Aorta (tissue), 5 donors: ENCODE data around the gene PTMA. TPM values are rescaled to one million over a fixed set of nuclear protein-coding genes. Genes with fewer than 3 reads are reported as not detected.
A peak's percentile ranks its signal among the peaks of the same experiment; 100 is the strongest.
"Not testable (repeated sequence)": the region's sequence is repeated elsewhere in the genome, so short reads cannot be mapped to it uniquely, and the experiment has no call there.

Experiments
- ATAC-seq: fragments of 200-7000 bp; cut with Tn5 transposase; one replicate; pipeline ENCODE4 v1.9.1; 2022; ENCODE audit warnings: moderate library complexity; ENCODE audit not compliant: low FRiP score
- DNase-seq, 2 donors: peaks; one replicate each; pipeline ENCODE4 v3.0.0-alpha.2; 2020
- H3K27ac ChIP-seq, 2 donors: one replicate each; pipeline ENCODE4 v1.5.1; 2013; ENCODE audit warnings: low read length in 2 of 2, mild to moderate bottlenecking in 2 of 2, moderate library complexity in 2 of 2, control low read depth in 1 of 2, inconsistent platforms in 1 of 2, low read depth in 1 of 2
- H3K27me3 ChIP-seq, 2 donors: one replicate each; pipeline ENCODE4 v1.6.1; 2013; ENCODE audit warnings: control low read depth in 1 of 2, low read length in 1 of 2, mild to moderate bottlenecking in 1 of 2, moderate library complexity in 1 of 2; ENCODE audit not compliant: insufficient read depth in 2 of 2, control insufficient read depth in 1 of 2
- H3K36me3 ChIP-seq, 2 donors: one replicate each; pipeline ENCODE4 v1.6.1; 2013; ENCODE audit warnings: control low read depth in 1 of 2, low read length in 1 of 2, mild to moderate bottlenecking in 1 of 2; ENCODE audit not compliant: insufficient read depth in 2 of 2, control insufficient read depth in 1 of 2
- H3K4me1 ChIP-seq, 2 donors: one replicate each; pipeline ENCODE4 v1.6.1; 2013; ENCODE audit warnings: low read length in 2 of 2, control low read depth in 1 of 2, mild to moderate bottlenecking in 1 of 2, moderate library complexity in 1 of 2; ENCODE audit not compliant: insufficient read depth in 2 of 2, control insufficient read depth in 1 of 2
- H3K4me3 ChIP-seq, 2 donors: one replicate each; pipeline ENCODE4 v1.5.1; 2013; ENCODE audit warnings: low read length in 2 of 2, control low read depth in 1 of 2, mild to moderate bottlenecking in 1 of 2
- H3K9me3 ChIP-seq: one replicate; pipeline ENCODE4 v1.6.1; 2013; ENCODE audit warnings: mild to moderate bottlenecking, low read length; ENCODE audit not compliant: control insufficient read depth
- WGBS, 2 donors: extraction: QIAGEN DNeasy Blood & Tissue Kit; methylation state at CpG; one replicate each; pipeline ENCODE4 v1.1.7; 2013; 5-methylcytosine and 5-hydroxymethylcytosine counted together
- intact Hi-C, 2 donors: fragments of 100-400 bp; cut with DNase I; formaldehyde crosslinking; loops; one replicate each; pipeline versions ENCODE4 v1.14.2 to v1.15.0; 2022
- polyA plus RNA-seq, 2 donors: library from polyadenylated mRNA; stranded (reverse); fragments of 200-250 nt; gene quantifications; one replicate each; pipeline ENCODE4 v1.2.3, GENCODE V29; 2013
- total RNA-seq, 2 donors: library from RNA; stranded (reverse); fragmentation: NEBNext Ultra II Directional; extraction: Animal tissue kit (Norgen Biotek cat#: 25700); gene quantifications; one replicate each; pipeline ENCODE4 v1.2.1, GENCODE V29; 2021
- donor health status: healthy with polysubstance abuse.
- donor health status: Bipolar disorder and iron deficiency.
- donor health status: DM: no; HTN: no; CAD: no.
- donor health status: DM: no; HTN: no; CAD: no.
- donor health status: DM: yes; HTN: yes; CAD: no.

The PTMA gene
- total and polyA plus RNA-seq, 4 donors = 792 to 2,243 (median 1,069) TPM

- Histone ChIP-seq H3K9me3 (no peaks in the 10 kb centered on the region), H3K27me3 (no peaks in the 10 kb centered on the region), H3K4me1 (no peaks in the 10 kb centered on the region), H3K27ac (peak overlapping the region in 1 of 2 donors; percentile 4), H3K36me3 (peaks cover 0 to 3% of the 10 kb centered on the region in 2 donors), H3K4me3 (peak overlapping the region in 1 of 2 donors; percentile 77)
- DNase-seq (no peak), ATAC-seq (no peak)
- WGBS, 2 donors = 36% methylated on average over 9 of the region's 9 CpGs
- intact Hi-C loops = no loop called here
Measured at GRCh38 chr2:231711677-231712450, 3.5 kb downstream of the PTMA start.

DNA sequence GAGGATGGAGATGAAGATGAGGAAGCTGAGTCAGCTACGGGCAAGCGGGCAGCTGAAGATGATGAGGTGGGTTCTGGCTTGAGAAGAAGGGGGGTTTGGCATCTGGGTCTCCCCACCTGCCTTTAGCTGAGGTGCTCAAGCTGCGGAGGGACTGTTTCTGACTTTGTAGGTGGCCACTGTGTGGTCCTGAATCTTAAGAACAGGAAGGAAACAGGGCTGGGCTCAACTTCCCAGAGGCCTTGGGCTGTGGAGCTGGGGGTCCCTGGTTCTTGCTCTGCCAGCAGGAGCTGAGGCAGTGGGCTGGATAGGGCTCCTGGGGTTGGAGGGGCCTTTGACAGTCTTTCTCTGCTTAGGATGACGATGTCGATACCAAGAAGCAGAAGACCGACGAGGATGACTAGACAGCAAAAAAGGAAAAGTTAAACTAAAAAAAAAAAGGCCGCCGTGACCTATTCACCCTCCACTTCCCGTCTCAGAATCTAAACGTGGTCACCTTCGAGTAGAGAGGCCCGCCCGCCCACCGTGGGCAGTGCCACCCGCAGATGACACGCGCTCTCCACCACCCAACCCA is 4.2 kb downstream of the PTMA start:
- peak overlapping the region in 1 of 2 donors; percentile 4 for H3K27ac ChIP-seq
- H3K4me1 ChIP-seq = not testable (repeated sequence)
- WGBS, 2 donors = 62 to 63% methylated on average over 18 of the region's 18 CpGs

DNA sequence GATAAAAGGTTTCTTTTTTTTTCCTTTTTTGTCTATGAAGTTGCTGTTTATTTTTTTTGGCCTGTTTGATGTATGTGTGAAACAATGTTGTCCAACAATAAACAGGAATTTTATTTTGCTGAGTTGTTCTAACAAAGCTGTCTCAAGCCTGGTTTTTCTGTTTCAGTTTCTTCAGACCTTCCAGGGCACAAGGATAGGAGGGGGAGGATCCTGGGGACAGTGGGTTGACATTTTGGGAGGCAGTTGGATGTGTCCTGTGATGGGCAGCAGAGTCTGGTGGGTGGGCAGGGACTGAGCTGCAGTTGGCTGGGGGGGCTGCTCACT is 5.0 kb downstream of the PTMA start:
- DNase-seq, intact Hi-C loops, H3K4me1 ChIP-seq, H3K4me3 ChIP-seq, ATAC-seq, H3K9me3 ChIP-seq, H3K36me3 ChIP-seq, H3K27me3 ChIP-seq: not testable (repeated sequence)
- H3K27ac ChIP-seq = peak overlapping the region in 1 of 2 donors; percentile 3

More for the DNA sequence above, 4.2 kb downstream of the PTMA start:
- DNase-seq, H3K27me3 ChIP-seq, intact Hi-C loops, ATAC-seq, H3K36me3 ChIP-seq, H3K9me3 ChIP-seq, H3K4me3 ChIP-seq: not testable (repeated sequence)

- WGBS, 2 donors = 15% methylated on average over 15 of the region's 15 CpGs
- no peaks in the 10 kb centered on the region for H3K9me3 ChIP-seq
- peaks cover 0 to 3% of the 10 kb centered on the region in 2 donors for H3K36me3 ChIP-seq
- H3K4me1 ChIP-seq = no peaks in the 10 kb centered on the region
- no peaks in the 10 kb centered on the region for H3K27me3 ChIP-seq
- ATAC-seq (peak; percentile 52), DNase-seq (peak; percentile 93 to 96)
- H3K27ac ChIP-seq = peak overlapping the region in 1 of 2 donors; percentile 15
- intact Hi-C loops = loop anchor here in 1 of 2 donors (1.0 kb wide), 1 partner anchor 37 kb away; no protein-coding TSS in a partner anchor
- no peak overlapping the region for H3K4me3 ChIP-seq
Measured at GRCh38 chr2:231713730-231714638, 5.7 kb downstream of the PTMA start.

DNA sequence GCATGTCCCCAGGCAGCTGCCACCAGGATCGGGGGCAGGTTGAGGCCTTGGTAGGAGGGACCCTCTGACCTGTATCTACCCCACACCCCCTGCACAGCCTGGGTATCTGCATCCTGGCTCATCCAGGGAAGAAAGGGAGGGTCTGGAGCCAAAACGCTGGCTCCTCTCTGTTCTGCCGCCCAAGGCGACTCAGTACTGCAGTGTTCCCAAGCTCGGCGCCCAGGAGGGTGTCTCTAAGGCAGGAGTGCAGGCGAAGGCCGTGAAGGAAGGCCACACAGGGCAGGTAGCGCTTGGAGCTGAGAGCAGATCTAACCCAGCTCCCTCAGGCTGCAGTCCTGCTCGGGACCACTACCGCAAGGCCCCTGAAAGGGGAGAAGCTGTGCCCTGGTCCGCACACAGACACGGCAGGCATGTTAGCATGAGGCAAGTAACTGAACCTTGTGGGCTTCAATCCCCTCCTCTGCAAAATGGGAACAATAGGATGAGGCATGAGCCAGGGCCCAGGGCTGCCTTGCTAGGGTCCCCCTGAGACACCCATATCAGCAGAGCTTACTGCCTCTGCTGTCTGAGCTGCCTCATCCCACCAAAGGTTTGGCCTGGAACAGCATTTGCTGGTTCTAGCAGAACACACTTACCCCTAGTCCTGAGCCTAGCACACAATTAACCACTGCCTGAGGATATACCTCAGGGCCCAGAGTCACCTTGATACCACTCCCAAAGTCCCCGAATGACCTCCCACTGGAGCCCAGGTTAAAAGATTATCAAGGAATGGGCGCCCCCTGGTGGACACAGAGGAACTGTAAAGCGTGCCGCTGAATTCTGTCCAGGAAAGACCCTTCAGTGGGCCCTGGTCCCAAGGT is 6.5 kb downstream of the PTMA start:
- Histone ChIP-seq H3K4me3 (no peak overlapping the region), H3K9me3 (no peaks in the 10 kb centered on the region), H3K36me3 (peaks cover 0 to 3% of the 10 kb centered on the region in 2 donors), H3K27ac (peak overlapping the region in 1 of 2 donors; percentile 11), H3K27me3 (no peaks in the 10 kb centered on the region), H3K4me1 (no peaks in the 10 kb centered on the region)
- intact Hi-C loops = loop anchor here (1.0 kb wide), 1 partner anchor 38 kb away; no protein-coding TSS in a partner anchor
- ATAC-seq (peak; percentile 42), DNase-seq (peak; percentile 78 to 92)
- WGBS, 2 donors = 59% methylated on average over 17 of the region's 17 CpGs

DNA sequence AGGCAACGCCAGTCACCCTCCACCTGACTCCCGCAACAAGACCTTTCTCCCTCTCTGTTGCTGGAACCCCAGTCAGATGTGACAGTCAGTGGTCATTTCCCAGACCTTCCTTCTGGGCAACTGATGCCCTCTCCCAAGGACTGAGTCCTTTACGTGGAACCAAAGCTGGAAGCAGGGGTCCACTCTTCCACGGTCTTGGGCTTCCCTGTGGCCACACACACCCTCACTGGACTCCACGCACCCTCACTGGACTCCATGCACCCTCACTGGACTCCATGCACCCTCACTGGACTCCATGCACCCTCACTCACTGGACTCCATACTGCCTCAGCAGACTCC is 7.1 kb downstream of the PTMA start:
- Histone ChIP-seq H3K27ac (peak overlapping the region in 1 of 2 donors; percentile 91), H3K4me1 (no peaks in the 10 kb centered on the region), H3K9me3 (no peaks in the 10 kb centered on the region), H3K27me3 (no peaks in the 10 kb centered on the region), H3K4me3 (no peak overlapping the region), H3K36me3 (peaks cover 0 to 3% of the 10 kb centered on the region in 2 donors)
- DNase-seq = no peak
- intact Hi-C loops = loop anchor here in 1 of 2 donors (1.0 kb wide), 1 partner anchor 38 kb away; no protein-coding TSS in a partner anchor
- ATAC-seq = no peak
- 41 to 54% methylated on average over 5 of the region's 5 CpGs for WGBS, 2 donors

GRCh38 chr2:231715988-231716616 is 7.8 kb downstream of the PTMA start:
- ATAC-seq = peak; percentile 2
- H3K4me1 ChIP-seq = no peaks in the 10 kb centered on the region
- WGBS, 2 donors = 80 to 88% methylated on average over 8 of the region's 8 CpGs

More at GRCh38 chr2:231715988-231716616, 7.8 kb downstream of the PTMA start:
- DNase-seq = no peak
- peaks cover 0 to 3% of the 10 kb centered on the region in 2 donors for H3K36me3 ChIP-seq
- intact Hi-C loops = loop anchor here in 1 of 2 donors (1.0 kb wide), 1 partner anchor 39 kb away; no protein-coding TSS in a partner anchor
- peak overlapping the region; percentile 33 to 91 for H3K27ac ChIP-seq
- no peaks in the 10 kb centered on the region for H3K9me3 ChIP-seq
- H3K27me3 ChIP-seq = no peaks in the 10 kb centered on the region
- no peak overlapping the region for H3K4me3 ChIP-seq
